Measurements from ENCODE around the gene PRIMA1.

GRCh38 chr14:93789228-93790130, 1.2 kb upstream of the PRIMA1 start:
- no peak; the same call in 1 of the 2 replicates for TF ChIP-seq CTCF (IDR thresholded peaks at IDR 0.05)
- TF ChIP-seq E2F4 (CRISPR knock-in tag; IDR thresholded peaks at IDR 0.05; ENCODE audit: borderline replicate concordance, low read depth): no peak
- no peak for TF ChIP-seq FOXP1 (CRISPR knock-in tag; IDR thresholded peaks at IDR 0.05; ENCODE audit: borderline replicate concordance)
- no peak for TF ChIP-seq SMAD3 (CRISPR knock-in tag; IDR thresholded peaks at IDR 0.05; ENCODE audit: borderline replicate concordance)
- TF ChIP-seq MAX (CRISPR knock-in tag; IDR thresholded peaks at IDR 0.05): no peak
- peak; percentile 27; the same call in 1 of the 2 replicates for TF ChIP-seq ETV6 (CRISPR knock-in tag; IDR thresholded peaks at IDR 0.05)
- no peak for TF ChIP-seq ZNF121 (CRISPR knock-in tag; IDR thresholded peaks at IDR 0.05)
- no peak for TF ChIP-seq NR3C1 (CRISPR knock-in tag; conservative IDR thresholded peaks at IDR 0.05; ENCODE audit: low read depth)
- TF ChIP-seq CDX4 (CRISPR knock-in tag; IDR thresholded peaks at IDR 0.05; ENCODE audit: borderline replicate concordance): no peak
- TF ChIP-seq CREB1 (CRISPR knock-in tag; IDR thresholded peaks at IDR 0.05): no peak
- no peak for TF ChIP-seq ATF6 (CRISPR knock-in tag; IDR thresholded peaks at IDR 0.05)
- TF ChIP-seq PREB (CRISPR knock-in tag; IDR thresholded peaks at IDR 0.05; ENCODE audit: borderline replicate concordance): no peak
